GF-D8 (cell line): Measurements from ENCODE around the gene WBP11.
"Not testable (repeated sequence)": the region's sequence is repeated elsewhere in the genome, so short reads cannot be mapped to it uniquely, and the experiment has no call there.

ENCODE experiments used
- DNase-seq: peaks from one replicate; lab custom pipeline; 2025; lab: John Stamatoyannopoulos, UW

WBP11 gene

DNA sequence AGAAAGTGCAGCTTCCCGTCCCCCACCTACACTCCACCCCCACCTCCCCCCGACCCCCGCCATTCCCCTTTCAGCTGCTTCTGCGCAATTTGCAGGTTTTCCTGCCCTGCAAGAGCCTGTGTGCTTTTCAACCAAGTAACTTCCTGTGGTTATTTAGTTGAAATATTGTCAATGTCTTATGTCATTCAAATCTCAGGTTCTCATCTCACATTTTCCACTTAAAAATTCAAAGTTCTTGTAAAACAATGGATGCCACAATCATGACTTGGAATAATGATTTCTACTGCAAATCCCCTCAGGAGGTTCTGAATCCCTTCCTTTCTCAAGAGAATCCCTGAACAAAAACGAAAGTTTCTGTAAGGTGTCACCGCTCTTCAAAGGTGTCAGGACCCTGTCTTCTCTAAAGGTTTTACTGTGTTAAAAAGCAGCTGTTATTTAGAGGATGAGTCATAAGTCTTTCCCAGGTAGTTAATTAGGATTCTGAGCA is 31.6 kb downstream of the WBP11 start:
- peak; percentile 26 for DNase-seq

DNA sequence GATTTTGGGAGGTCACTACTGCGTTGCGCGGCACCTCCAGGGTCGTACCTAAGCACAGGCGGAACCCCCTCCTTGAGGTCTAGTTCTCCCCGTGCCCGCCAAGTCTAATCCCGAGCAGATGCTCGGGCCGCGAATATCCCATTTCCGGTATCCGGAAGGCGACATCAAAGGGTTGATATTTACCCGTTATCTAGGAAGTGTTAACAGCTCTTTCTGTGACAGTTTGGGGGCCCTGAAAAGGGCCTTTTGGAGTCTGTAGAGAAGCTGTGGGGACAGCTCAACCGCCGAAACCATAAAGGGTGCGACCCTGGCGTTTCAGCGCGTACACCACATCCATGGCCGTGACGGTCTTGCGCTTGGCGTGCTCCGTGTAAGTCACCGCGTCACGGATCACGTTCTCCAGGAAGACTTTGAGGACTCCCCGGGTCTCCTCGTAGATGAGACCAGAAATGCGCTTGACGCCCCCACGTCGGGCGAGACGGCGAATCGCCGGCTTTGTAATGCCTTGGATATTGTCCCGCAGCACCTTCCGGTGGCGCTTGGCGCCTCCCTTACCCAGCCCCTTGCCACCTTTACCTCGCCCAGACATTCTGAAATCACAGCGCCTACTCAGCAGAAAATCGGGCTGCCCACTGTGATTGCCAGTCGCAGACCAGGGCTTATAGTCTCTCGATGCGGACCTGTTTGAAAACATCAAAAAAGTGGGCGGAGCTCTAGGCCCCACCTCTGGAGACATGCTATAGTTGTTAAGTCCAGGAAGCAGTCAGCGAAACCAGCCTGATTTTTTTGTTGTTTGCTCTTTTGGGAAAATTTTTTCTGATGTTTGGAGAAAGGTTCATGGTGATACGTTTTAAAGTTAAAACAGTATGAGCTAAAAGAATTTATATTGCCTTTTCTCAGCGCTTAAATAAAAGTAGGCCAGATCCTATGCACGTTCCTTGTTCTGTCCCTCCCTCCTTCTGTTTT is 32.5 kb downstream of the WBP11 start:
- peak; percentile 23 for DNase-seq

DNA sequence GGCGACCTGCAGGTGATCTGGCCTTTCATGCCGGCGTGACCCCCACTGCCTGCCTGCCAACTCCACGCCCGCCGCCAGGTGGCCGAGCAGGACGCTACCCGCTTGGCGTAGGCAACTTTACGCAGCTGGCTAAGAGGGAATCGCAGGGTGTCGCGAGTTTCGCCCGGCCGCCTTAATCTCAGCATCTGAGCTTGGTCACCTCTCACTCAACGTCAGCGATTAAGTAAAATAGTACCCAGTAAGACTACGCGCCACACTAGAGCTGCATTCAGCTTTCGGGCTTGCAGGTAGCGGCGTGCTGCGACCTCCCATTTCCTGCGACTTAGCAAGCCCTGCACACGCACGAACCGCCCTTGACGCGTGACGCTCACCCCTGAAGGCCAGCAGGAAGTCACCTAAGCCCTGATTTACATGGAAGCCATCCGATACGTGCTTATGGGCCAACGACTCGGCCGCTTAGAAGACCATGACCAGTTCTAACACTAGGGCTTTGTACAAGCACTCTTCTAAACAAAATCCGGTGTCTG is 33.2 kb downstream of the WBP11 start:
- peak; percentile 5 for DNase-seq

DNA sequence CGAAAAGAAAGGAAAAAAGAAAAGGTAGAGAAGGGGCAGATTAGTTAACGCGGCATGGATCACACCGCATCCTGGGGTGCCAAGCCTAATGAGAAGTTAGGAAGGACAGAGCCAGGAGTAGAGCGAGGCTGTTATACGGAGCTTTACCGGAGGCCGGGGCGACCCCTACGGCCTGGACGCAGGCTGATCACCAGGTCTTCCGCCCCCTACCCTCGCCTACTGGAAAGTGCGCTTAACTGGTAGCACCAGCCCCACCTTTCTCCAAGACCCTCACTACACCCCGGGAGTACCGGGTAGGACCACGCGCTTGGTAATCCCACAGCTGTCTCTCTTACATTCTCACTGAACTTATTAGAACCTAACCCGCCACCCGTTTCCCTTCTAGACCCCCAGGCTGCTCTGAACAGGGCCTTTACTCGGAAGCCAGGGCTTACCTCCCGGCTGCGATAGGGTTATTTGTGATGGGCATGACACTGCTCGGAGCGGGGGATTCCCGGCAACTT is 33.8 kb downstream of the WBP11 start:
- DNase-seq, result no peak

DNA sequence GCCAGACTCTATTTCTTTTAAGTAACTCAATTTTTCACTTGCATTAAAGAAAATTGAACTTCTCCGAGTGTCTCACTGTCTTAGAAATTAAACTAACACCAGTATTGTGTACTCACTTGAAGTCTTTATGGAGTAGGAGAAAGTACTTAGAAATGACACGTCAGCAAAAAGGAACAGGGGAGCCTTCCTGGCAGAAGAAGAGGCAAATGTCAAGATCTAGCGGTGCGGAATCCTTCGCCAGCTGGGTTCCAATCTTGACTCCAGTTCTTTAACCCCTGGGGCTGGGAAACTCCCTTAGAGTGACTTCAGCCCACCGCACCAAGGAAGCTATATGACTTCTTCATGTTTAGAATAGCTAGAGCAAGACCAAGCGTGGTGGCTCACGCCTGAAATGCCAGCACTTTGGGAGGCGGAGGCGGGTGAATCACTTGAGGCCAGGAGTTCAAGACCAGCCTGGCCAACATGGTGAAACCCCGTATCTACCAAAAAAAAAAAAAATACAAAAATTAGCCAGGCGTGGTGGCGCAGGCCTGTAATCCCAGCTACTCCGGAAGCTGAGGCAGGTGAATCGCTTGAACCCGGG is 34.4 kb downstream of the WBP11 start:
- DNase-seq, result no peak

DNA sequence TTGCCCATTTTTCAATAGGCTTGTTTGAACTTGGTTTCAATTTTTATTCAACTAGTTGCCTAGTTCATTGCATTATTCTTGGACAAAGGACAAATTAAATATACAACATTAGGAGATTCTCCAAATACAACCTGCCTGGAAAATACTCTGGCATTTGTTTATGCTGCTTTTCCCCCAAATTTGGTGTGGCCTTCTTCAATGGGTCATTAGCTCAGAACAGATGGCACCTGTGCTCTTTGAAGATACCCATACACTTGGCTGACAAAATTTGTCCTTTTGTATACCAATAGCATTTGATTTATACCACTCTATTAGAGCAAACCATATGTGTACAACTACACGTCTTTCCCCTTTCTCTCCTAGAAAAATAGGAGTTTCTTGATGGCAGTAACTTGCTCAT is 35.7 kb downstream of the WBP11 start:
- DNase-seq, result no peak

DNA sequence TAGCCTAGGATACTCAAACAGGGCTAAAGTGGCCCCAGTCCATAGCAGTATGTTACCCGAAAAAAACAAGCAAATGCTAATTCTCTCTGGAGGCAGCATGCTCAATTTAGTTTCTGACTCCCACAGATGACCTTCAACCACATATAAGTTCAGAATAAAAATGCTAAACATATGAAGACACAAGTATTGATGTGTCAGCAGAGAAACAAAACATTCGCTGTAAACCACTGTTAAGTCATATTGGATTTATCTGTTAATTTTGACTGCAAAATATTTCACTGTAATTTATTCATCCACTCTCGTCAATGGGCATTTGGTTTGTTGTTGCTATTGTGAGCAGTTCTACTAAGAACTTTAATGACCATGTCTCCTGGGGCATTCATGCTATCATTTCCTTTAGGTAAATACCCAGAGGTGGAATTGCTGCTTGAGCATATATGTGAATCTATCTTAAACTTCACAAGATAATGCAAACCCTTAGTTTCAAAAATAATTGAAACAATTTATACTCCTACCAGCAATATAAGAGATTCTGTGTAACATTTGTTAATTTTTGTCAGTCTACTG is 36.5 kb downstream of the WBP11 start:
- no peak for DNase-seq

DNA sequence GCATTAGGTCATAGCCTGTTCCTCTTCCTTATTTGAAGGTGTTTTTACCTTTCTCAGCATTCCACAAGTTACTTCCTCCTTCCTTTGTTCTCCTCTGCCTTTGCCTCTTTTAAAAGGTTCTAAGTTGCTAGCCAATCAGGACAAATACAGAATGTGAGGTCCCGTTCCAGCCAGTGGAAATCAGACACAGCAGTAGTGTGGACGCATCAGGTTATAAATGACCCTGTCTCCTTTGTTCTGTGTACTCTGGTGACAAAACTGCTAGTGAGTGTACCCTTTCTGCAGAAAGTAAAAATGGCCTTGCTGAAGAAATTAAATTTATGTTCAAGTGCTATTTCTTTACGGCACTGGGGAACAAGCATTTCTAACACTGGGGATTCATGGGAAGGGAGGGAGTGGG is 37.3 kb downstream of the WBP11 start:
- DNase-seq, result not testable (repeated sequence)

DNA sequence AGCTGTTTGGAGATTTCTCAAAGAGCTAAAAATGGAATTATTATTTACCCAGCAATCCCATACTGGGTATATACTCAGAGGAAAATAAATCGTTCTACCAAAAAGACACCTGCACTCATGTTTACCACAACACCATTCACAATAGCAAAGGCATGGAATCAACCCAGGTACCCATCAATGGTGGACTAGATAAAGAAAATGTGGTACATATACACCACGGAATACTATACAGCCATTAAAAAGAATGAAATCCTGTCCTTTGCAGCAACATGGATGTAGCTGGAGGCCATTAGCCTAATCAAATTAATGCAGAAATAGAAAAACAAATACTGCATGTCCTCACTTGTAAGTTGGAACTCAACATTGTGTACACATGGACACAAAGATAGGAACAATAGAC is 37.9 kb downstream of the WBP11 start:
- no peak for DNase-seq

DNA sequence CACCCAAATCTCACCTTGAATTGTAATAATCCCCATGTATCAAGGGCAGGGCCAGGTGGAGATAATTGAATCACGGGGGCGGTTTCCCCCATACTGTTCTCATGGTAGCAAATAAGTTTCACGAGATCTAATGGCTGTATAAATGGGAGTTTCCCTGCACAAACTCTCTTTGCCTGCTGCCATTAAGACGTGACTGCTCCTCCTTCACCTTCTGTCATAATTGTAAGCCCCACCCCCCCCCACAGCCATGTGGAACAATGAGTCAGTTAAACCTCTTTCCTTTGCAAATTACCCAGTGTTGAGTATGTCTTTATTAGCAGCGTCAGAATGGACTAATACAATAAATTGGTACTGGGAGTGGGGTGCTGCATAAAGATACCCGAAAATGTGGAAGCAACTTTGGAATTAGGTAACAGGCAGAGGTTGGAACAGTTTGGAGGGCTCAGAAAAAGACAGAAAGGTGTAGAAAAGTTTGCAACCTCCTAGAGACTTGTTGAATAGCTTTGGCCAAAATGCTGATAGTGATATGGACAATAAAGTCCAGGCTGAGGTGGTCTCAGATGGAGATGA is 43.5 kb downstream of the WBP11 start:
- DNase-seq, result not testable (repeated sequence)

DNA sequence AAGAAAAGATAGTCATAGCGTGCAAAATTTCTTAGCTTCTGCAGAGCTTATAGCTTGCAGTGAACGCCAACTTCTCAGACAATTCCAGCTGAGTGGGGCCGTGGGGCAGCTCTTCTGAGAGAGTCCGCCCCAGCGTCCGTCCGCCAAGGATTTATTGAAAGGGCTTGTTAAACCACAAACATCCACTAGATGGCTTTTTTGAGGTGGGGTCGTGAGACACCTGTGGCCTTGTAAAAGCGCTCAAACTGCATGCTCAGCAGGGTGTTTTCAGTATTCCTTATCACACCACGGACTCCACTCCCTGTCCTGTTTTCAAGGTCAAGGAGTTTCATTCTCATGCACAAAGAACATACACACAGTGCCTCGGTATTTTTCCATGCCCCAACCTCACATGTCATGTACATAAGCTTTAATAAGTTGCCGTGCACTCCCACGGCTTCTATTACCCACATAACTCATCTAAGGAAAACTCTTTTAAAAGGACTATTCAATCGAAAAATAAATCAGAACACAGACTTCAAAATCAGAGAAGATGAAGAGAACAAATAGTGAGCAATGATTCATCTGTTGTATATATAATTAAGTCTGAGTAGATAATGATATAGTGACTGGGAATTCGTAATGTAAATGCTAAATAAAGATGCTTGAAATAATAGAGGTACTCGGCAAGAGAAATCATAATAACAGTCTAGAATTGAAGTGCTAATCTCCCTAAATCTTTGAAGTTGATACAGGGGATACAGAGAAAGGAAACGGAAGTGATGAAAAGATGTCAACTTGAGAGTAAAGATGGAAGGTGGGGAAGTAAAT is 46.7 kb downstream of the WBP11 start:
- no peak for DNase-seq

DNA sequence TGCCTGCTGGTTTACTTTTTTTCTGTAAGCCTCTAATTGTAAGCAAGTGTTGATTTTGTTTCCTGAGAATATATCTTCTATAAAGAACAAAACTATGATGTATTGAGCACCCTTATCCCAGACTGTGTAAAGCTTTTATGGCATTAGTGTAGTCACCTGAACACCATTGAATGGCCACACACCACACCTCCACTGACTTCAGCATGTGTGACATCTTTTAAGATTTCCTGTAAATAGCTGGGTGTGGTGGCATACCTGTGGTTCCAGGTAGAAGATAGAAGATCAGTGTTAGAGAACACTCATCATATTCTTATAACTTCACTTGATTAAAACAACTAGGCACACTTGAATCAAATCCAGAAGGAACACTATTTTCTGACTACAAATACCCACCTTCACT is 51.3 kb downstream of the WBP11 start:
- DNase-seq, result no peak

DNA sequence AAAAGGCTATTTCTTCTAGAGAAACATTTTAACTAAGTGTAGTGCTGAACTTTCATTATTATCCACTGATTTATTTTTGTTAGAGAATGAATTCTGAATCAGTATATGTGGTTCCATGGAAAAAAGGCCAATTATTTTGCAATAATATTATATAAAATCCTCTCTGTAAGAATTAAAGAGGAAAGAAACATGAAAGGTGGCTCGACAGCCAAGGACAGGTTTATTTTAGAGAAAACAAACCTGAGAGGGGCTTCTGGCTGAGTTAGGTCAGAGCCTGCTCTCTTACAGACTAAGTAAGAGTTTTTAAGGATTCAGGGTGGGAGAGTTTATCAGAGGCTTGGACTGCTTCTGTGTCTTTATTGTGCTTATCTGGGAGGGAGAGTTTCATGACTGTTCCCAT is 60.2 kb downstream of the WBP11 start:
- DNase-seq, result no peak

DNA sequence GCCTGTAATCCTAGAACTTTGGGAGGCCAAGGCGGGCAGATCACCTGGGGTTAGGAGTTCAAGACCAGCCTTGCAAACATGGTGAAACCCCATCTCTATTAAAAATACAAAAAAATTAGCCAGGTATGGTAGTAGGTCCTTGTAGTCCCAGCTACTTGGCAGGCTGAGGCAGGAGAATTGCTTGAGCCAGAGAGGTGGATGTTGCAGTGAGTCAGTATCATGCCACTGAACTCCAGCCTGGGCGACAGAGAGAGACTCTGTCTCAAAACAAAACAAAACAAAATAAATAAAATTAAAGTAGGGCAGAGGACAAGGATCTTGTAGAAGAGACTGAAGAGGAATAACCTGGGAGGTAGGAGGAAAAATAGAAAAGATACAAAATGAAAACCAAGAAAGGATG is 61.3 kb downstream of the WBP11 start:
- no peak for DNase-seq

DNA sequence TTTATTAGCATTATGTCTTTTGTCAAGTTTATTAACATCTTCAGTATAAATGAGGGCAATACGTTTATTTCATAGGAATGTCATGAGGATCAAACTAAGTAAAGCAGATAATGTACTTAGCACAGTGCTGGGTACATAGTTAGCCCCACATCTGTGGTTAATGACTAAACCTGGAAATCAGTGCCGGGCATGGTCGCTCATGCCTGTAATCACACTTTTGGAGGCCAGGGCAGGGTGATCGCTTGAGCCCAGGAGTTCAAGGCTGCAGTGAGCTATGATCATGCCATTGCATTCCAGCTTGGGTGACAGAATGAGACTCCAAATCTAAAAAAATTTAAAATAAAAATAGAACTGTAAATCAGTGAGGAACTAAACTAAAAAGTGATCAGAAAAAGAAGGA is 62.1 kb downstream of the WBP11 start:
- no peak for DNase-seq

DNA sequence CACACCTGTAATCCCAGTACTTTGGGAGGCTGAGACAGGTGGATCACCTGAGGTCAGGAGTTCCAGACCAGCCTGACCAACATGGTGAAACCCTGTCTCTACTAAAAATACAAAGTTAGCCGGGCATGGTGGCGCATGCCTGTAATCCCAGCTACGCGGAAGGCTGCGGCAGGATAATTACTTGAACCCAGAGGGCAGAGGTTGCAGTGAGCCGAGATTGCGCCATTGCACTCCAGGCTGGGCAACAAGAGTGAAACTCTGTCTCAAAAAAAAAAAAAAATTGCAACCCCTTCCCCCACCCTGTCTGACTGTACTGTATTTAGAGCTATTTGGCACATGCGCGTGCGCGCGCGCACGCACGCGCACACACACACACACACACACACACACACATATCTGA is 66.8 kb downstream of the WBP11 start:
- DNase-seq, result not testable (repeated sequence)
